Stimulated activated CD4-positive, alpha-beta T cell treated with anti-CD3 and anti-CD28 coated beads, Interleukin-1b, Interleukin-23, amount 100 ng/mL, for 48 hours (primary cell): ENCODE results near the gene BRI3.

ENCODE experiments used
- DNase-seq: peaks from one replicate; pipeline ENCODE4 v3.0.0-alpha.2; 2020

The BRI3 gene

GRCh38 chr7:98254516-98254915, 27.0 kb upstream of the BRI3 start:
- no peak for DNase-seq

GRCh38 chr7:98254951-98255610, 26.4 kb upstream of the BRI3 start:
- DNase-seq, result peak; percentile 22

- no peak for DNase-seq
These were observed 25.1 kb upstream of the BRI3 start for GRCh38 chr7:98256431-98256830.

GRCh38 chr7:98257701-98258100, 23.8 kb upstream of the BRI3 start:
- no peak for DNase-seq

GRCh38 chr7:98265841-98266271, 15.6 kb upstream of the BRI3 start:
- DNase-seq, result no peak

- no peak for DNase-seq
These were observed 14.6 kb upstream of the BRI3 start for GRCh38 chr7:98266840-98267239.

- no peak for DNase-seq
These were observed 14.2 kb upstream of the BRI3 start for GRCh38 chr7:98267303-98267702.

GRCh38 chr7:98276241-98276761, 5.2 kb upstream of the BRI3 start:
- DNase-seq, result no peak

- DNase-seq, result no peak
These were observed 3.1 kb upstream of the BRI3 start for GRCh38 chr7:98278408-98278807.

- no peak for DNase-seq
These were observed 2.5 kb upstream of the BRI3 start for GRCh38 chr7:98278936-98279335.

- no peak for DNase-seq
These were observed 1.2 kb upstream of the BRI3 start for GRCh38 chr7:98280296-98280695.

GRCh38 chr7:98281757-98282606, 496 bp downstream of the BRI3 start:
- peak; percentile 24 for DNase-seq

GRCh38 chr7:98282703-98283102, 1.2 kb downstream of the BRI3 start:
- no peak for DNase-seq

GRCh38 chr7:98283127-98283886, 1.8 kb downstream of the BRI3 start:
- no peak for DNase-seq

- DNase-seq, result no peak
These were observed 2.4 kb downstream of the BRI3 start for GRCh38 chr7:98283887-98284222.

- DNase-seq, result no peak
These were observed 3.0 kb downstream of the BRI3 start for GRCh38 chr7:98284335-98285036.

GRCh38 chr7:98285157-98286092, 3.9 kb downstream of the BRI3 start:
- DNase-seq, result no peak

GRCh38 chr7:98286093-98286539, 4.6 kb downstream of the BRI3 start:
- DNase-seq, result no peak

GRCh38 chr7:98286701-98287485, 5.4 kb downstream of the BRI3 start:
- DNase-seq, result no peak

- DNase-seq, result no peak
These were observed 6.0 kb downstream of the BRI3 start for GRCh38 chr7:98287486-98287959.
